Measurements from ENCODE around the gene AKAP10. TPM values are rescaled to one million over a fixed set of nuclear protein-coding genes. Genes with fewer than 3 reads are reported as not detected.

The AKAP10 gene
- total RNA-seq, 1 experiment from 2014 or later, result 31.6 TPM

- Histone ChIP-seq H3K27ac (ENCODE audit: low read depth, low read length) (peak overlapping the region; percentile 82; the same call in 1 of the 2 replicates), H3K4me2 (ENCODE audit: low read length) (peak overlapping the region; percentile 96), H3K9ac (ENCODE audit: low read length) (no peak overlapping the region), H4K20me1 (ENCODE audit: insufficient read depth) (no peaks in the 10 kb centered on the region; the same call in 1 of the 2 replicates), H3K9me3 (ENCODE audit: control insufficient read depth in 1 of 2, insufficient read depth in 1 of 2, low read depth in 1 of 2, low read length in 2 of 2) (no peaks in the 10 kb centered on the region), H3K36me3 (ENCODE audit: control insufficient read depth in 1 of 2, insufficient read depth in 2 of 2, low read length in 2 of 2) (no peaks in the 10 kb centered on the region), H2AFZ (ENCODE audit: low read depth, low read length, poor library complexity, severe bottlenecking) (peak overlapping the region; percentile 52), H3K27me3 (ENCODE audit: insufficient read depth, low read length) (no peaks in the 10 kb centered on the region), H3K4me3 (replicated peaks in 1 of 2; ENCODE audit: low read depth in 1 of 2, low read length in 2 of 2) (0 out of 4 replicates have a peak overlapping the region, but pooled peaks of 1 of the 2 experiments have one; percentile 72), H3K4me1 (ENCODE audit: control insufficient read depth in 1 of 2, insufficient read depth in 2 of 2, low read length in 2 of 2) (peaks cover 8 to 20% of the 10 kb centered on the region in 2 experiments; a peak in 2 of 4 replicates), H3K79me2 (ENCODE audit: insufficient read depth, low read length) (no peaks in the 10 kb centered on the region), H3K9me2 (ENCODE audit: insufficient read depth) (no peaks in the 10 kb centered on the region)
- TF ChIP-seq TCF7L2 (IDR thresholded peaks at IDR 0.05; ENCODE audit: borderline replicate concordance, extremely low read depth, insufficient read depth, insufficient read length) (no peak), YY1 (IDR thresholded peaks at IDR 0.05; ENCODE audit: extremely low read depth, insufficient replicate concordance, low read depth, low read length) (no peak)
- ChIA-PET CTCF (no interaction called here), RAD21 (ENCODE audit: low non-redundant PET in 1 of 2, low total read pairs in 2 of 2, uncharacterized antibody in 2 of 2, unreplicated experiment in 2 of 2) (no interaction called here), POLR2A (no interaction called here)
- no TSS peak for BruUV-seq (replicated peaks)
- intact Hi-C loops (cut with micrococcal nuclease), result no loop called here
- ATAC-seq (no peak), DNase-seq (ENCODE audit: low read depth, low spot score) (no peak)
Observed at GRCh38 chr17:19868079-19868395, 109.6 kb downstream of the AKAP10 start.

- Histone ChIP-seq H3K4me1 (ENCODE audit: control insufficient read depth in 1 of 2, insufficient read depth in 2 of 2, low read length in 2 of 2) (peaks cover 8 to 20% of the 10 kb centered on the region in 2 experiments; a peak in 2 of 4 replicates), H3K4me3 (replicated peaks in 1 of 2; ENCODE audit: low read depth in 1 of 2, low read length in 2 of 2) (peak within 1 kb of the TSS; percentile 51 to 72), H3K27me3 (ENCODE audit: insufficient read depth, low read length) (no peaks in the 10 kb centered on the region), H3K4me2 (ENCODE audit: low read length) (peak within 1 kb of the TSS; percentile 96), H2AFZ (ENCODE audit: low read depth, low read length, poor library complexity, severe bottlenecking) (peak within 1 kb of the TSS; percentile 52), H3K9me3 (ENCODE audit: control insufficient read depth in 1 of 2, insufficient read depth in 1 of 2, low read depth in 1 of 2, low read length in 2 of 2) (no peaks in the 10 kb centered on the region), H3K79me2 (ENCODE audit: insufficient read depth, low read length) (no peaks in the 10 kb centered on the region), H3K9me2 (ENCODE audit: insufficient read depth) (no peaks in the 10 kb centered on the region), H3K27ac (ENCODE audit: low read depth, low read length) (peak within 1 kb of the TSS; percentile 82), H3K9ac (ENCODE audit: low read length) (peak within 1 kb of the TSS; percentile 74), H4K20me1 (ENCODE audit: insufficient read depth) (no peaks in the 10 kb centered on the region; the same call in 1 of the 2 replicates), H3K36me3 (ENCODE audit: control insufficient read depth in 1 of 2, insufficient read depth in 2 of 2, low read length in 2 of 2) (no peaks in the 10 kb centered on the region)
- intact Hi-C loops (cut with micrococcal nuclease), result no loop called here
- DNase-seq (ENCODE audit: low read depth, low spot score) (peak; percentile 46), ATAC-seq (peak; percentile 81)
- no TSS peak for BruUV-seq (replicated peaks)
- RAD21 ChIA-PET (ENCODE audit: low non-redundant PET in 1 of 2, low total read pairs in 2 of 2, uncharacterized antibody in 2 of 2, unreplicated experiment in 2 of 2), result no interaction called here
- POLR2A ChIA-PET, result no interaction called here
- CTCF ChIA-PET, result no interaction called here
- TF ChIP-seq SRF (IDR thresholded peaks at IDR 0.05; ENCODE audit: low read depth) (no peak), FOSL1 (IDR thresholded peaks at IDR 0.05; ENCODE audit: low read depth) (no peak), EZH2phosphoT487 (IDR thresholded peaks at IDR 0.05; ENCODE audit: borderline replicate concordance) (no peak), CBX3 (IDR thresholded peaks at IDR 0.05; ENCODE audit: low read depth) (no peak; the same call in 1 of the 2 replicates), RAD21 (IDR thresholded peaks at IDR 0.05; ENCODE audit: low read depth) (no peak), CTCF (IDR thresholded peaks at IDR 0.05 in 2 of 3, conservative IDR thresholded peaks at IDR 0.05 in 1 of 3; ENCODE audit: borderline replicate concordance in 1 of 3, insufficient read depth in 1 of 3, low read depth in 2 of 3, low read length in 2 of 3) (no peak), ELF1 (IDR thresholded peaks at IDR 0.05; ENCODE audit: borderline replicate concordance, low read depth) (no peak), TCF7L2 (IDR thresholded peaks at IDR 0.05; ENCODE audit: borderline replicate concordance, extremely low read depth, insufficient read depth, insufficient read length) (peak; percentile 53), POLR2AphosphoS5 (IDR thresholded peaks at IDR 0.05; ENCODE audit: low read depth, low read length) (peak; percentile 90), ATF3 (IDR thresholded peaks at IDR 0.05) (no peak), CEBPB (IDR thresholded peaks at IDR 0.05; ENCODE audit: low read depth) (no peak), REST (IDR thresholded peaks at IDR 0.05; ENCODE audit: low read depth) (no peak)
Observed at GRCh38 chr17:19867329-19868078, 110.1 kb downstream of the AKAP10 start, which contains the start of gene ULK2. ULK2 (minus strand) TSS chr17:19867936; CDS start chr17:19867417, 519 bp downstream.
